Left forelimb (tissue), 1 donor: ENCODE results near the gene SLC25A30.

Source experiments
- DNase-seq: peaks from one replicate; pipeline ENCODE4 v3.0.0-alpha.2; 2018; ENCODE audit warnings: low spot score

SLC25A30 gene

DNA sequence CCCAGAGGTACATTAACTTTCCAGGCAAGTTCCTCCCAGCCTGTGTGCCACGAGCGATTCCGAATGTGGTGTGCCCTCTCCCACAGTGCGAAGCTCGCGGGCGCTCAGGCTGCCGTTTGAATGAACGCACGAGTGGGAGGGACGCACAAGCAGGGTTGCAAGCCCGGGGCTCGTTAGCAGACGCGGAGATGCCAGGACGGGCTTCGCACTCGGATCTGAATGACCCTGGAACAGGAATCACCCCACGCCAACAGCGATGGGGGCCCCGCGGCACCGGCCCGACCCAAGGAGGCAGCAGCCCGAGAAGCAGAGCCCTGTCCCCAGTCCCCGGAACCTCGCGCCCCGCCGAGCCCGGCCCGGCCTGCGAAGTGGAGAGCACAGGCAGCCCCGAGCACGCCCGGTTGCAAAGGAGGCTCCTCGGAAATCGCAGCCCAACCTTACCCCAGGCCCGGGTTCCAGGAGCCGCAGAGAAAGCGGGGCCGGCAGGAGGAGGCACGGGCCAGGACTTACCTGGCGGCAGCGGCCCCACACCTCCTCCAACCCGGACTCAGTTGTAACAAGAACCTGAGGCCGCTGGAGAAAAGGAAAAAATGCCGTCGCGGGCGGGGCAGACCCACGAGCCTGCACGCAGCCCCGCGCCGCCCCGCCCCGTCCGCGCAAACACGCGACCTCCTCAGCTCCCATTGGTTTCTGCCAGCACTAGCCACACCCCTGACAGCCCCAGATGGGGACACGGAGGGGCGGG is at the start of gene SLC25A30:
SLC25A30 (minus strand) TSS at position 584 of the 745 bp plus-strand sequence. CDS start 6,948 bp downstream, outside the sequence.
- DNase-seq: peak; percentile 91

DNA sequence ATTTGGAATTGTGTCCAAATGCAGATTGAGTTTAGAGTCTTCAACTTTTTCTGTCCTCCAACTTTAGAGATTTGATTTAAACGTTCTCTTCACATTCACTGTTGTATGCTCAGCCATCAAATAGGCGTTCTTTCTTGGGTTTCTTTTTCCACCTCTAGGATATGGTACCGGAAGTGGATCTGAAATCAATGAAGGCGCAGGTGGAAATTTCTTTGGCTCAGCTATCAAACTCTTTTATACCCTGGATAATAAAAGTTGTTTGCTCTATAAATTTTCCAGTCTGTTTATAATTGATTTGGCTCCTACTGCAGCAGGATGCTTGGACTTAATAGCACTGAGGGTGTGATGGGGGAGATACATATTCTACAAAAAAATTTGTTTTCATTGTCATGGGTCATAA is 48.2 kb upstream of the SLC25A30 start:
- DNase-seq: no peak

GRCh38 chr13:45464687-45465453 is 46.7 kb upstream of the SLC25A30 start, which contains the start of gene COG3:
Gene COG3, plus strand, starts transcription at chr13:45464939. Its CDS starts 98 bp downstream, at chr13:45465037.
- DNase-seq: peak; percentile 95

- no peak for DNase-seq
Measured at GRCh38 chr13:45464141-45464686, 46.0 kb upstream of the SLC25A30 start.

- no peak for DNase-seq
Measured at GRCh38 chr13:45456196-45456972, 38.2 kb upstream of the SLC25A30 start.

DNA sequence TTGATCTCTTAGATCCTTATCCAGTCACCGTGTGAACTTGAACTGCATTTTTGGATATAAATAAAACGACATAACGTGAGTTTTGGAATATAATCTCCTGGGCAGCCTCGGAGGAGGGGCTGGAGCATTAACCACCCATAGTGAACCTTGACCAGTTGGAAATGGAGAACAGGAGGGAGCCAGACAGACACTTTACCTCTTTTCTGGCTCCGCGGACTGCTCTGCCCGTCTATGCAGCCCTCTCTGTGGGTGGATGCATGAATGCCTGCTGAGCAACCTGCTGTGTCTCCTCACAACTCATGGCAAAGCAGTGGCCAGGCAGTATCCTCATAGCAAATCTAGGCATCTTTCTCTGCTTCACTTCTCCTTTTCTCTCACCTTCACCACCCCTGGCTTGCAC is 36.0 kb upstream of the SLC25A30 start:
- DNase-seq: no peak

DNA sequence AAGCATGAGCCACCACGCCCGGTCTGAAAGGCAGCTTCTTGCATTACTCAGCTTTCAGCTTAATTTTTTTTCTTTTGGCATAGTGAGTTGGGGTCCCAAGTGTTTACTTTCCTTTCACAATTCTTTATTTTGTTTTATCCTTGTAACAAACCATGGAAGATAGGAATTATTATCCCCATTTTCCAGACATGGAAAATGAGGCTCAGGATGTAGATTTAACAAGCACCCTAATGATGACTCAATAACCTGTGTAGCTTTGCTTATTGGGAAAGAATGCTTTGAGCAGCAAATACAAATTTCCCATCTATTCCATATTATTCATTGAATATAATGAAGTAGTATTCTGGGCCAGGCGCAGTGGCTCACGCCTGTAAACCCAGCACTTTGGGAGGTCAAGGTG is 33.1 kb upstream of the SLC25A30 start:
- no peak for DNase-seq

DNA sequence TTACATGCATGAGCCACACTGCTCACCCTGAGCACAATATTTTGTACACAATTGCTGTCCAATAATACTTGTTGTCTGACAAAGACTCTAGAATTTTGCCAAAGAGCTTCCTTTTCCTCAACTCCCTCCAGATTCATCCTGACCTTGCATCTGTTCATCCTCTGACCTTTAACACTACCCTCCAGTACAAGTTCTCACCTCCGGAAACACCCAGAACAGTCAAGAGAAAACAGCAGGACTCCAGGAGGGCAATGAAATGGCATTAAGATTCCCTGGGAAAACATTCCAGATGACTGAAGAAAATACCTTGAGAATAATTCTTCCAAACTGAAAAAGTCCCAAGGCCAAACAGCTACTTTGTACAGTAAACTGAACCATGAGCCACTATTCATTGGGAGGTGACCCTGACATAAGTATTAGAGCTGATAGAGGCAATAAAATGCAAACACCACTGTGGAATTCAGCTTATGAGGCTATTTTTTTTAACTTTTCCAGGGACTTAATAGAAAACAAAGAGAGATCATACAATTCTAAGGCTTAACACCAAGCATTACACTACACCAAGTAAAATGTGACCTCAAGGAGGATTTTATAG is 30.9 kb upstream of the SLC25A30 start:
- no peak for DNase-seq

DNA sequence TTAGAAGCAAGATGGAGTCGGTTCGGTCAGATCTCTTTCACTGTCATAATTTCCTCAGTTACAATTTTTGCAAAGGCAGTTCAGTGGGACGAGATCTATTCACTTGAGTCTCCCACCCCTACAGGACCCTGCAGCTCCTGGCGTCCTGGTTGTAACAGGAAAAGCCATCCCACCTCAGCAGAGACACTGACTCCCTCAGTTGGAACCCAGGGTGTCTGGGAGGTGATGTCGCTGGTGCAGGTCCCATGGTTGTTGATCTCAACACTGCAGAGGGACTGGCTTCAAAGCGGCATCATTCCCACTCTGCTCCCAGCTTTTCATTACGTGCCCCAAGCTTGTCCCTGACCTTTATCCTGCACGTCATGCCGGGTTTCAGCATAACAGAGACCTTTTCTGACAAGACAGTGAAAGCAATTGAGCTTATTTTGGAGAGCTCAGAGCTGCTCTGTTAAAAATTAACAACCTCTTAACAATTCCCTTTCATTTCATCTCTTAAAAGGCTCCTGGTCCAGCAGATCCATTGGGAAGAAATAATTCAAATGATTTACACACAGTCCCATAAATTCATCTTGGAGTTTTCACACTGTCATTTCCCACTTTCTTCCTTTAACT is 29.0 kb upstream of the SLC25A30 start:
- no peak for DNase-seq

GRCh38 chr13:45446181-45446580 is 28.0 kb upstream of the SLC25A30 start:
- no peak for DNase-seq

- DNase-seq: no peak
Measured at GRCh38 chr13:45445053-45445452, 26.9 kb upstream of the SLC25A30 start.

DNA sequence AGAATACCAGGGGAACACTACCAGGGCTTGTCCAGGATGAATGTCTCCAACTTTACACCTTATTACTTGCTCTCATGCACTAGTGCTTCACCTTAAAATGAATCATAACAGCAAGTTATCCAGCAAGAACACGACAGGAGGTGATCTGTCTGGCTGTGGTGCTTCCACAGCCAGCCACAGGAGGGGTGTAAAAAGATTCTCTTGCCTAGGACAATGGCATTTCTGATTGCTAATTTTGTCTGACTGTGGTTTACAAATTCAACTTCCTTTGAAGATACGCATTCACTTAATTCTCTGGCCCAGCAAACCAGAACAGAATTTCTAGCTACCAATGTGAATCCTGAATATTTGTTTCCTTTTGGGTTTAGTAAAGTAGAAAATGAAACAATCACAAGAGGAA is 23.5 kb upstream of the SLC25A30 start:
- DNase-seq: no peak

- no peak for DNase-seq
Measured at GRCh38 chr13:45439781-45440462, 21.7 kb upstream of the SLC25A30 start.

- no peak for DNase-seq
Measured at GRCh38 chr13:45439008-45439407, 20.8 kb upstream of the SLC25A30 start.

DNA sequence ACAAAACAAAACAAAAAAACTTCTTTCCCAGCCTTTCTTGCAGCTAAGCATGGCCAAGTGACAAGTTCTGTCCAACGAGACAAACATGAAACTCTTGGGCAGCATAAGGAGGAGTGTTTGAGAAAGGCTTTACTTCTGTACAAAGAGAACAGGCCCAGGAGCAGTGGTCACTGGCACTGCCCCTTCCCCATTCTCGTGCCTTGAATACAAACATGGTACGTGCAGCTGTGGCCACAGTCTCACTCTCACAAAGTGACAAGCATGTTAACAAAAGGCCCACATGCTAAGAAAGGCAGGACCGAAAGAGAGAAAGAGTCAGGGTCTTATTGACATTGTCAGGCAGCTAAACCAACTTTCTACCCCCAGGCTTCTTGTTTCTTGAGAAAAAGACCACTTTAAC is 19.8 kb upstream of the SLC25A30 start:
- DNase-seq: no peak

DNA sequence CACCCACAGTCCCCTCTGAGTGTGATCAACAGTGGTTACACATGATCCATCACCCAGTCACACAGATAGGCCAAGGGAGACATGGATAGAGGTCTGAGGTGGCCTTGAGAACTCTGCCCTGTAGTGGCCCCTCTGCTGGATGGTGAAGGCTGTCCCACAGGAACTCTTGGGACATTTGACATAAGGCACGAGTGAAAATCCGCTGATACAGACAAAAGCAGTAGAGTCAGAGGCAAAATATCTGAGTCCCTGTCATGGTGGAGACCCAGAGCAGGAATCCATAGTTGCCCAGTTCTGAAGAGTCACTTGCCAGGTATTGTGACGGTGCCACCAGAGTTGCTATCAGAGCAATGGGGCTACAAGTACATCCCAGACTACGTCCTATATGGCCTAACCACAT is 18.8 kb upstream of the SLC25A30 start:
- no peak for DNase-seq

DNA sequence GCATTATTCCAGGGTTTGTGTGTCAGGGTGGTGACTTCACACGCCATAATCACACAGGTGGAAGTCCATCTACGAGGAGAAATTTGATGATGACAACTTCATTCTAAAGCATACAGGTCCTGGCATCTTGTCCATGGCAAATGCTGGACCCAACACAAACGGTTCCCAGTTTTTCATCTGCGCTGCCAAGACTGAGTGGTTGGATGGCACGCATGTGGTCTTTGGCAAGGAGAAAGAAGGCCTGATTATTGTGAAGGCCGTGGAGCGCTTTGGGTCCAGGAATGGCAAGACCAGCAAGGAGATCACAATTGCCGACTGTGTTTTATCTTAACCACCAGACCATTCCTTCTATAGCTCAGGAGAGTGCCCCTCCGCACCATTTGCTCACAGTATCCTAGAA is 18.2 kb upstream of the SLC25A30 start:
- DNase-seq: no peak

GRCh38 chr13:45434556-45435371 is 16.6 kb upstream of the SLC25A30 start:
- DNase-seq: no peak

DNA sequence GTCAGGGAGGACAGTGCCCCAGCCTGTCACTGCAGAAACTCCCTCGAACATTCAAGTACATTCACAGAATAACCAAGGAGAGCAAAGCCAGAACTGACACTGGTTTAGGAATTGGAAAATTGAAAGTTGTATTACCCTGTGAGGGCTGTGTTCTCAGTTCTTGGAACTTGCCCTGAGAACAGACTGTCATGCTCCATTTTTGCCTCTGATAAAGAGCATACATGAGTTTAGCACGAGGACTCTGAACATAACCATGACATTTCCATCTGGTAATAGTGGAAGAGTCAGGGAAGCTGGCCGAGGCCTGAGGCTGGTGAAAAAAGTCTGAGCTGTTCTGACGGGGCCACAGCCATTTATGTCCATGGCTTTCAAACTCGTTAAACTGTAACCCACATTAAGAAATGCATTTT is 15.2 kb upstream of the SLC25A30 start:
- DNase-seq: no peak
